Inflammatory macrophage treated with lipopolysaccharide for 4 hours (primary cell): Measurements from ENCODE around the gene CEACAM8.
"Not testable (repeated sequence)": the region's sequence is repeated elsewhere in the genome, so short reads cannot be mapped to it uniquely, and the experiment has no call there.

ENCODE experiments used
- DNase-seq: peaks from one replicate; pipeline ENCODE4 v3.0.0-alpha.2; 2020

Gene CEACAM8

GRCh38 chr19:42540071-42540553 lies 54.6 kb downstream of the CEACAM8 start:
- no peak for DNase-seq

GRCh38 chr19:42538841-42539709 lies 55.6 kb downstream of the CEACAM8 start:
- no peak for DNase-seq

GRCh38 chr19:42535276-42535675 lies 59.4 kb downstream of the CEACAM8 start:
- DNase-seq, result not testable (repeated sequence)

GRCh38 chr19:42534391-42534790 lies 60.3 kb downstream of the CEACAM8 start:
- no peak for DNase-seq

GRCh38 chr19:42532891-42533290 lies 61.8 kb downstream of the CEACAM8 start:
- DNase-seq, result no peak

- no peak for DNase-seq
Measured at GRCh38 chr19:42531313-42531712, 63.4 kb downstream of the CEACAM8 start.
